ENCODE results near the gene SELPLG.
A peak's percentile ranks its signal among the peaks of the same experiment; 100 is the strongest.

Gene SELPLG

DNA sequence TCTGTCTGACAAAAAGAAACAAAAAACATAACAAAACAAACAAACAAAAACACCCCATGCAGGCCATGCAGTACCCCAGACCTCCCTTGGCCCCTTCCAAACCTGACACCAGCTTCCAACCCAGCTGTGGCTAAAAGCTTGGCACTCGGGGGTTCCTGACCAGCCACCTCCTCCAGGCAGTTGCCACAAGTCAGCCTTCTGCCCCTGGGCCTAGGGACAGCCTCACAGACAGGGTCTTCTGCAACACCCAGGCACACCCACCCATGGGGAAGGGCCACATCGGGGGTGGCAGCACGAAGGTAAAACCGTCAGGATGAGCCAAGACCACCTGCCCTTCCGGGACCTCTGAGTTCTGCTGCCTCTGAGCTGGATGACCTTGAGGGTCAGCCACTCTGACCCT, 25.1 kb downstream of the SELPLG start:
- no peaks in the 10 kb centered on the region for H3K36me3 ChIP-seq
- H3K4me2 ChIP-seq, result peak overlapping the region; percentile 84
- H3K4me1 ChIP-seq, result peaks cover 87% of the 10 kb centered on the region
- TF ChIP-seq Cebpa-rat (IDR thresholded peaks at IDR 0.05), result no peak
- H4K20me1 ChIP-seq, result no peaks in the 10 kb centered on the region
- no peaks in the 10 kb centered on the region for H3K9me3 ChIP-seq
- H3K4me3 ChIP-seq, result no peak overlapping the region
- H3K27ac ChIP-seq, result peak overlapping the region; percentile 43
- no peak overlapping the region for H3K9ac ChIP-seq
- no peaks in the 10 kb centered on the region for H3K27me3 ChIP-seq

- no peaks in the 10 kb centered on the region for H3K27me3 ChIP-seq
- no peaks in the 10 kb centered on the region for H4K20me1 ChIP-seq
- H3K4me1 ChIP-seq, result peaks cover 87% of the 10 kb centered on the region
- H3K27ac ChIP-seq, result peak overlapping the region; percentile 43; the same call in 1 of the 2 replicates
- no peak for TF ChIP-seq Cebpa-rat (IDR thresholded peaks at IDR 0.05)
- H3K4me3 ChIP-seq, result no peak overlapping the region
- H3K36me3 ChIP-seq, result no peaks in the 10 kb centered on the region
- H3K4me2 ChIP-seq, result peak overlapping the region; percentile 84
- H3K9ac ChIP-seq, result no peak overlapping the region
- no peaks in the 10 kb centered on the region for H3K9me3 ChIP-seq
Measured at GRCh38 chr12:108607981-108608600, 25.6 kb downstream of the SELPLG start.

DNA sequence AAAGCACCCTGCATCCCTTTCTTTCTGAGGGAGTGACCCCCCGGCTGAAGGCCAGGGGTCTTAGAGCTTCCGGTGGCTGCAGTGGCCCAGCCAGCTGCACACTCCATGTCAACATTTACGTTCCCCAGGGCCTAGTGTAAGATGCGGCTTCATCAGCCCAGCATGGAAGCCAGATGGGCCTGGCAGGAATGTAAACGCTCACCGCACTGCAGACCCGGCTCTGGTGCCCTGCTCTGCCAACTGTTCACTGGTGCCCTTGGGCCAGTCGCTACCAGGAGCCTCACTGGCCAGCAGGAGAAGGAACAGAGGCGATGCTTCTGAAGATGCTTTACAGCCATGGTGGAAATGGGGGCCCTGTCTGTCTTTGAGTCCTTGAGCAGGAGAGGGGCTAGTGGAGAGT, 27.2 kb downstream of the SELPLG start:
- H4K20me1 ChIP-seq, result no peaks in the 10 kb centered on the region
- H3K4me2 ChIP-seq, result peak overlapping the region; percentile 49
- no peaks in the 10 kb centered on the region for H3K27me3 ChIP-seq
- TF ChIP-seq Cebpa-rat (IDR thresholded peaks at IDR 0.05), result no peak
- peaks cover 84% of the 10 kb centered on the region for H3K4me1 ChIP-seq
- H3K9me3 ChIP-seq, result no peaks in the 10 kb centered on the region
- H3K27ac ChIP-seq, result 0 out of 2 replicates have a peak overlapping the region, but pooled peaks have one; percentile 10
- no peaks in the 10 kb centered on the region for H3K36me3 ChIP-seq
- H3K4me3 ChIP-seq, result no peak overlapping the region
- H3K9ac ChIP-seq, result no peak overlapping the region

DNA sequence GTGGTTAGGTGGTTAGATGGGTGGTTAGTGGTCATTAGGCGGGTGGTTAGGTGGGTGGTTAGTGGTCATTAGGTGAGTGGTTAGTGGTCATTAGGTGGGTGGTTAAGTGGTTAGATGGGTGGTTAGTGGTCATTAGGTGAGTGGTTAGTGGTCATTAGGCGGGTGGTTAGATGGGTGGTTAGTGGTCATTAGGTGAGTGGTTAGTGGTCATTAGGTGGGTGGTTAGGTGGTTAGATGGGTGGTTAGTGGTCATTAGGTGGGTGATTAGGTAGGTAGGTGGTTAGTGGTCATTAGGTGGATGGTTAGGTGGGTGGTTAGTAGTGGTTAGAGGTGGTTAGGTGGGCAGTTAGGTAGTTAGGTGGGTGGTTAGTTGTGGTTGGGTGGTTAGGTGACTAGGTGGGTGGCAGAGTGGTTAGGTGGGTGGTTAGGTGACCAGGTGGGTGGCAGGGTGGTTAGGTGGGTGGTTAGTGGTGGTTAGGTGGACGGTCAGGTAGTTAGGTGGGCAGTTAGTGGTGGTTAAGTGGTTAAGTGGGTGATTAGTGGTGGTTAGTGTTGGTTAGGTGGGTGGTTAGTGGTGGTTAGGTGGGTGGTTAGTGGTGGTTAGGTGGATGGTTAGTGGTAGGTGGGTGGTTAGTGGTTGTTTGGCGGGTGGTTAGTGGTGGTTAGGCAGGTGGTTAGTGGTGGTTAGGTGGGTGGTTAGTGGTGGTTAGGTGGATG, 27.8 kb downstream of the SELPLG start:
- Histone ChIP-seq H3K4me2 (peak overlapping the region; percentile 49; the same call in 1 of the 2 replicates), H3K9me3 (no peaks in the 10 kb centered on the region), H4K20me1 (no peaks in the 10 kb centered on the region), H3K9ac (no peak overlapping the region), H3K36me3 (no peaks in the 10 kb centered on the region), H3K4me3 (no peak overlapping the region), H3K27me3 (no peaks in the 10 kb centered on the region), H3K27ac (no peak overlapping the region), H3K4me1 (peaks cover 84% of the 10 kb centered on the region)
- no peak for TF ChIP-seq Cebpa-rat (IDR thresholded peaks at IDR 0.05)

DNA sequence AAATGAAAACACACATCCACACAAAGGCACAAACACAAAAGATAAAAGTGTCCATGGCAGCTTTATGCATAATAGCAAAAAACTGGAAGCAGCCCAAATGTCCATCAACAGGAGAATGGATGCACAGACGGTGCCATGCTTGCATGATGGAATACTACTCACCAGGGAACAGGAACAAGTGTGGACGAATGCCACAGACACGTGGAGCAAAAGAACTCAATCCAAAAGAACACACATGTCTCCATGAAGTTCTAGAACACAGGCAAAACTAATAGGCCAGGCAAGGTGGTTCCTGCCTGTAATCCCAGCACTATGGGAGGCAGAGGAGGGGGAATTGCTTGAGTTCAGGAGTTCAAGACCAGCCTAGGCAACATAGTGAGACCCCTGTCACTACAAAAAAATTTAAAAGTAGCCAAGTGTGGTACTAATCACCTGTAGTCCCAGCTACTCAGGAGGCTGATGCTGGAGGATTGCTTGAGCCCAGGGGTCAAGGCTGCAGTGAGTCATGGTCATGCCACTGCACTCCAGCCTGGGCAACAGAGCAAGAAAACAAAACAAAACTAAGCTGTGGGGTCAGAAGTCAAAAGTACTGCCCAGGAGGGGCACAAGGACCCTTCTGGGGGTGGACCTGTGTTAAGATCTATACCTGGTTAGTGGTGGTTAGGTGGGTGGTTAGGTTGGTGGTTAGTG, 28.5 kb downstream of the SELPLG start:
- H3K4me2 ChIP-seq, result no peak overlapping the region
- no peaks in the 10 kb centered on the region for H4K20me1 ChIP-seq
- no peaks in the 10 kb centered on the region for H3K27me3 ChIP-seq
- no peak for TF ChIP-seq Cebpa-rat (IDR thresholded peaks at IDR 0.05)
- H3K4me3 ChIP-seq, result no peak overlapping the region
- H3K9me3 ChIP-seq, result no peaks in the 10 kb centered on the region
- no peaks in the 10 kb centered on the region for H3K36me3 ChIP-seq
- H3K9ac ChIP-seq, result no peak overlapping the region
- peaks cover 78% of the 10 kb centered on the region for H3K4me1 ChIP-seq
- H3K27ac ChIP-seq, result no peak overlapping the region

DNA sequence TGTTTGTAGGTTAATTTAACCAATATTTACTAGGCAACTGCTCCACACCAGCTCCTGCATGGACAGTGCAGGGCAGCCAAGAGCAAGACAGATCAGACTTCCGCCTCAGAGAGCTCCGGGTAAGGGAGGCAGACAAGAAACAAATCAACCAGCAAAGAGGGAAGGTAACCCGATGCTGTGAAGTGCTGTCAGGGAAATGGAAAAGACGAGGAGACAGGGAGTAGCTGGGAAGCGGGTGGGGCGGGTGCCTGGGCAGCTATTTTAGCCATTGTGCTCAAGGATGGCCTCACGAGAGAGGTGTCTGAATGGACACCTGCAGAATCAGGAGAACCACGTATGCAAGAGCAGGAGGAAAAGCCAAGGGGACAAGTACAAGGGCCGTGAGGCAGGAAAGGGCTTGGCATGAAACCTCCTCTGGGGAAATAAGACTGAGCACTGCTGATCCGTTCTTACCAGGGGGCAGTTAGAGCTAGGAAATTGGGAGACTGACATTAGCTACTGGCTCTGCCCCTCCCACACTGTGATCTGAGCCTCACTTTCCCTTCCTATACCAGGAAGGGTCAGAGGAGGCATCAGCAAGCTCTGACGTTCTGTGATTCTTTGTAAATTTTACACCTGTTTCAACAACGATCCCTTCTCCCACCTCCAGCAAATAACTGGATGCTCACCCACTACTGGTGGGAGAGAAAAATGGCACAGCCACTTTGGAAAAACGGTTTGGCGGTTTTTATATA, 29.3 kb downstream of the SELPLG start:
- Histone ChIP-seq H3K4me3 (no peak overlapping the region), H3K4me1 (peaks cover 70% of the 10 kb centered on the region), H3K27me3 (no peaks in the 10 kb centered on the region), H4K20me1 (no peaks in the 10 kb centered on the region), H3K36me3 (no peaks in the 10 kb centered on the region), H3K9me3 (no peaks in the 10 kb centered on the region), H3K27ac (no peak overlapping the region), H3K9ac (no peak overlapping the region), H3K4me2 (no peak overlapping the region)
- no peak for TF ChIP-seq Cebpa-rat (IDR thresholded peaks at IDR 0.05)

DNA sequence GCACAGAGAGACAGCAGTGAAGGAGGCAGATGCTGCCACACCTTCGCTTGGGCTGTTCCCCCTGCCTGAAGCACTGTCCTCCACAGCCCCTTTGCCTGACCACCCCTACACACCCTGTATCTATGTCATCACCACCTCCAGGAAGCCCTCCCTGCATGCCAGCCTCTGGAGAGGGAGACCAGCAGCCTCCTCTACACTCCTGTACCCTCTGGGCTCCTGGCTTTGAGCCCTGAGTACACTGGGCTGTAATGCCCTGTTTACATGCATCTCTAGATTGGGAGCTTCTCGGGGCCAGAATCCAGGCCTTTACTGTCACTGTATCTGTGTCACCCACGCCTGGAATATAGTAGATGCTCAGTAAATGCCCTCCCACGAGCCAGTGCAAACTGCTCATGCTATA, 30.0 kb downstream of the SELPLG start:
- Histone ChIP-seq H3K9ac (no peak overlapping the region), H3K4me2 (no peak overlapping the region), H4K20me1 (no peaks in the 10 kb centered on the region), H3K27me3 (no peaks in the 10 kb centered on the region), H3K9me3 (no peaks in the 10 kb centered on the region), H3K4me3 (no peak overlapping the region), H3K27ac (no peak overlapping the region), H3K36me3 (no peaks in the 10 kb centered on the region), H3K4me1 (peaks cover 64% of the 10 kb centered on the region)
- TF ChIP-seq Cebpa-rat (IDR thresholded peaks at IDR 0.05), result no peak

- Histone ChIP-seq H3K9me3 (no peaks in the 10 kb centered on the region), H3K4me2 (no peak overlapping the region; the same call in 1 of the 2 replicates), H4K20me1 (no peaks in the 10 kb centered on the region), H3K27me3 (no peaks in the 10 kb centered on the region), H3K36me3 (no peaks in the 10 kb centered on the region), H3K27ac (0 out of 2 replicates have a peak overlapping the region, but pooled peaks have one; percentile 1), H3K4me1 (peaks cover 64% of the 10 kb centered on the region), H3K4me3 (no peak overlapping the region), H3K9ac (no peak overlapping the region)
- no peak for TF ChIP-seq Cebpa-rat (IDR thresholded peaks at IDR 0.05)
Measured at GRCh38 chr12:108602976-108603704, 30.6 kb downstream of the SELPLG start.

- H3K36me3 ChIP-seq, result no peaks in the 10 kb centered on the region
- no peak overlapping the region for H3K4me3 ChIP-seq
- H3K9ac ChIP-seq, result no peak overlapping the region
- H3K27me3 ChIP-seq, result no peaks in the 10 kb centered on the region
- H4K20me1 ChIP-seq, result no peaks in the 10 kb centered on the region
- H3K4me2 ChIP-seq, result no peak overlapping the region
- no peak for TF ChIP-seq Cebpa-rat (IDR thresholded peaks at IDR 0.05)
- H3K9me3 ChIP-seq, result no peaks in the 10 kb centered on the region
- peaks cover 64% of the 10 kb centered on the region for H3K4me1 ChIP-seq
- no peak overlapping the region for H3K27ac ChIP-seq
Measured at GRCh38 chr12:108602209-108602705, 31.4 kb downstream of the SELPLG start.
